Measurements from ENCODE around the gene KCTD21.

DNA sequence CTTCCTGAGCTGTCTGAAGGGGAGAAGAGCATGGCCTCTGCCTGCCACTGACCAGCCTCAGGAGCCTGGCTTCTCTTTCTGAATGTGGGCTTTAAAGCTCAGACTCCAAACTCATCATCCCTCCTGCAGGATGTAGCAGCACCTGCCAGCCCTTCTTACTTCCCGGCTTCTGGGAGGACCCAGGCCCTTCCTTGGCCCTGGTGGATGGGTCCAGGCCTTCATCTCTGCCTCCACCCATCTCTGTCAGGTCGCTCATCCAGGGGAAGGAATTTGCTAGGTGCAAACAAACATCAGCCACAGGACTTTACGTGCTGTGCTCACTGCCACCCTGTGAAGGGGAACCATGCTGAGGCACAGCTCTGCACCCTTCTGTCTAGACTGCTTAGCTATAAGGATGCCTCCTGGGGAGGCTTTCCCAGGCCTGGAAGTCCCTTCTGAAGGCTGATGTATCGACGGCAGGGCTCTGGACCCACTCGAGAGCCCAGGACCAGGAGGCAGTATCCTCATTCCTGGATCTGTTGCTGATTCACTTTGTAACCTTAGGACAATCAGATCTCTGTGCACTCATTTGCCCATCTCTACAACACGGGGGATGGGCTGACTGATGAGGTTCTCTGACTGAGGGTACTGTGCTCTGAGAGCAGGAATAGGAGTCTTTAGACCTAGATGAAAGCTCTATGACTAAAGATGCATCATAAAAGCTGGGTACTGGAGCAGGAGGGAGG lies 31.2 kb upstream of the KCTD21 start:
- TF ChIP-seq, protein P1, sequence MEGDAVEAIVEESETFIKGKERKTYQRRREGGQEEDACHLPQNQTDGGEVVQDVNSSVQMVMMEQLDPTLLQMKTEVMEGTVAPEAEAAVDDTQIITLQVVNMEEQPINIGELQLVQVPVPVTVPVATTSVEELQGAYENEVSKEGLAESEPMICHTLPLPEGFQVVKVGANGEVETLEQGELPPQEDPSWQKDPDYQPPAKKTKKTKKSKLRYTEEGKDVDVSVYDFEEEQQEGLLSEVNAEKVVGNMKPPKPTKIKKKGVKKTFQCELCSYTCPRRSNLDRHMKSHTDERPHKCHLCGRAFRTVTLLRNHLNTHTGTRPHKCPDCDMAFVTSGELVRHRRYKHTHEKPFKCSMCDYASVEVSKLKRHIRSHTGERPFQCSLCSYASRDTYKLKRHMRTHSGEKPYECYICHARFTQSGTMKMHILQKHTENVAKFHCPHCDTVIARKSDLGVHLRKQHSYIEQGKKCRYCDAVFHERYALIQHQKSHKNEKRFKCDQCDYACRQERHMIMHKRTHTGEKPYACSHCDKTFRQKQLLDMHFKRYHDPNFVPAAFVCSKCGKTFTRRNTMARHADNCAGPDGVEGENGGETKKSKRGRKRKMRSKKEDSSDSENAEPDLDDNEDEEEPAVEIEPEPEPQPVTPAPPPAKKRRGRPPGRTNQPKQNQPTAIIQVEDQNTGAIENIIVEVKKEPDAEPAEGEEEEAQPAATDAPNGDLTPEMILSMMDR (IDR thresholded peaks at IDR 0.05; ENCODE audit: insufficient read depth, low read length), result no peak
- TF ChIP-seq POLR2AphosphoS5 (IDR thresholded peaks at IDR 0.05; ENCODE audit: low read depth) (no peak), GABPA (IDR thresholded peaks at IDR 0.05; ENCODE audit: low read depth) (no peak)
